Measurements from ENCODE around the gene ARL2BP. TPM values are rescaled to one million over a fixed set of nuclear protein-coding genes. Genes with fewer than 3 reads are reported as not detected.

The ARL2BP gene
- total and polyA plus RNA-seq, 2 of the 13 experiments (the other 11 are each of a cell fraction or from before 2014, with no cell fraction given), result 64.3 to 67.6 TPM

- TF ChIP-seq CREBL2 (CRISPR knock-in tag; IDR thresholded peaks at IDR 0.05; ENCODE audit: borderline replicate concordance) (peak; percentile 99), ZNF770 (CRISPR knock-in tag; IDR thresholded peaks at IDR 0.05) (peak; percentile 72), TBP (CRISPR knock-in tag; IDR thresholded peaks at IDR 0.05) (peak; percentile 78; the same call in 1 of the 2 replicates), DPF2 (CRISPR knock-in tag; IDR thresholded peaks at IDR 0.05; ENCODE audit: borderline replicate concordance, low read depth) (peak; percentile 69; the same call in 1 of the 2 replicates), ZFY (CRISPR knock-in tag; IDR thresholded peaks at IDR 0.05) (peak; percentile 80), ARID2 (CRISPR knock-in tag; IDR thresholded peaks at IDR 0.05; ENCODE audit: borderline replicate concordance) (0 out of 2 replicates have a peak, but pooled peaks have one; percentile 80), MIXL1 (CRISPR knock-in tag; IDR thresholded peaks at IDR 0.05) (no peak; the same call in 1 of the 2 replicates), NR2F1 (CRISPR knock-in tag; IDR thresholded peaks at IDR 0.05) (no peak), ZNF605 (CRISPR knock-in tag; IDR thresholded peaks at IDR 0.05) (peak; percentile 91), ZNF570 (CRISPR knock-in tag; IDR thresholded peaks at IDR 0.05; ENCODE audit: borderline replicate concordance) (peak; percentile 80; the same call in 1 of the 2 replicates), EEA1 (CRISPR knock-in tag; IDR thresholded peaks at IDR 0.05; ENCODE audit: borderline replicate concordance) (peak; percentile 97), POGZ (CRISPR knock-in tag; IDR thresholded peaks at IDR 0.05) (no peak), SOX13 (IDR thresholded peaks at IDR 0.05) (no peak; the same call in 1 of the 2 replicates), SOX13 (CRISPR knock-in tag; conservative IDR thresholded peaks at IDR 0.05 in 1 of 2, IDR thresholded peaks at IDR 0.05 in 1 of 2) (peak in 1 of 2 experiments; percentile 24; a peak in 1 of 4 replicates), ZNF572 (CRISPR knock-in tag; IDR thresholded peaks at IDR 0.05) (no peak; the same call in 1 of the 2 replicates), MBNL3 (CRISPR knock-in tag; conservative IDR thresholded peaks at IDR 0.05) (no peak), ZHX1 (CRISPR knock-in tag; IDR thresholded peaks at IDR 0.05; ENCODE audit: low read depth) (peak; percentile 47), ZNF713 (CRISPR knock-in tag; IDR thresholded peaks at IDR 0.05) (peak; percentile 96), ZBTB7B (CRISPR knock-in tag; IDR thresholded peaks at IDR 0.05) (no peak; the same call in 1 of the 2 replicates), RBM39 (IDR thresholded peaks at IDR 0.05; ENCODE audit: low read depth, low read length, poor library complexity, severe bottlenecking) (peak; percentile 67), AKAP8 (CRISPR knock-in tag; IDR thresholded peaks at IDR 0.05) (no peak), ZNF362 (CRISPR knock-in tag; IDR thresholded peaks at IDR 0.05; ENCODE audit: borderline replicate concordance) (no peak), ZNF430 (CRISPR knock-in tag; IDR thresholded peaks at IDR 0.05) (peak; percentile 94; the same call in 1 of the 2 replicates), ZNF225 (CRISPR knock-in tag; IDR thresholded peaks at IDR 0.05) (peak; percentile 96)
Measured at GRCh38 chr16:57284209-57284951, 39.3 kb downstream of the ARL2BP start, which contains the start of gene PLLP (continued).
